ENCODE measurements around the gene CRB1.
A peak's percentile ranks its signal among the peaks of the same experiment; 100 is the strongest.

Gene CRB1

GRCh38 chr1:197451381-197451780 lies 183.3 kb downstream of the CRB1 start:
- no peak for TF ChIP-seq ISL1 (CRISPR knock-in tag; IDR thresholded peaks at IDR 0.05)
- ATAC-seq, result peak; percentile 36; the same call in 2 of the 3 replicates

GRCh38 chr1:197453376-197454058 lies 185.5 kb downstream of the CRB1 start:
- TF ChIP-seq TOX (CRISPR knock-in tag; IDR thresholded peaks at IDR 0.05; ENCODE audit: borderline replicate concordance) (no peak), ZFP30 (CRISPR knock-in tag; IDR thresholded peaks at IDR 0.05) (no peak), BACH2 (CRISPR knock-in tag; IDR thresholded peaks at IDR 0.05; ENCODE audit: borderline replicate concordance) (no peak), GLIS3 (CRISPR knock-in tag; IDR thresholded peaks at IDR 0.05) (no peak), ZFP3 (CRISPR knock-in tag; IDR thresholded peaks at IDR 0.05) (no peak), CSDC2 (CRISPR knock-in tag; IDR thresholded peaks at IDR 0.05) (no peak), TCF4 (CRISPR knock-in tag; IDR thresholded peaks at IDR 0.05; ENCODE audit: borderline replicate concordance) (no peak), CREB5 (CRISPR knock-in tag; IDR thresholded peaks at IDR 0.05; ENCODE audit: low read depth) (no peak), ESRRG (CRISPR knock-in tag; IDR thresholded peaks at IDR 0.05) (no peak), ARNTL (CRISPR knock-in tag; IDR thresholded peaks at IDR 0.05; ENCODE audit: borderline replicate concordance, low read depth) (no peak), RARB (CRISPR knock-in tag; IDR thresholded peaks at IDR 0.05) (no peak), PPARA (CRISPR knock-in tag; IDR thresholded peaks at IDR 0.05; ENCODE audit: borderline replicate concordance) (no peak), CSRNP3 (CRISPR knock-in tag; IDR thresholded peaks at IDR 0.05) (no peak), ISL1 (CRISPR knock-in tag; IDR thresholded peaks at IDR 0.05) (no peak), SNAI2 (CRISPR knock-in tag; IDR thresholded peaks at IDR 0.05) (no peak), PATZ1 (CRISPR knock-in tag; IDR thresholded peaks at IDR 0.05; ENCODE audit: borderline replicate concordance) (no peak)
- no peak for ATAC-seq

- no peak for ATAC-seq
- TF ChIP-seq ZFP30 (CRISPR knock-in tag; IDR thresholded peaks at IDR 0.05) (no peak), PATZ1 (CRISPR knock-in tag; IDR thresholded peaks at IDR 0.05; ENCODE audit: borderline replicate concordance) (no peak), RARB (CRISPR knock-in tag; IDR thresholded peaks at IDR 0.05) (no peak), OSR1 (CRISPR knock-in tag; IDR thresholded peaks at IDR 0.05) (no peak), CSRNP3 (CRISPR knock-in tag; IDR thresholded peaks at IDR 0.05) (no peak), TSHZ2 (CRISPR knock-in tag; IDR thresholded peaks at IDR 0.05) (no peak), SNAI2 (CRISPR knock-in tag; IDR thresholded peaks at IDR 0.05) (no peak), ESRRG (CRISPR knock-in tag; IDR thresholded peaks at IDR 0.05) (no peak), ZFP3 (CRISPR knock-in tag; IDR thresholded peaks at IDR 0.05) (no peak), CSDC2 (CRISPR knock-in tag; IDR thresholded peaks at IDR 0.05) (no peak), BACH2 (CRISPR knock-in tag; IDR thresholded peaks at IDR 0.05; ENCODE audit: borderline replicate concordance) (no peak), GLIS3 (CRISPR knock-in tag; IDR thresholded peaks at IDR 0.05) (no peak)
Observed at GRCh38 chr1:197462539-197462938, 194.5 kb downstream of the CRB1 start.

Measured in SK-N-SH treated with all-trans-retinoic acid at 6 μM for 48 hours (cell line).